HG03103 (cell line): ENCODE results near the gene CNFN.
"Not testable (repeated sequence)": the region's sequence is repeated elsewhere in the genome, so short reads cannot be mapped to it uniquely, and the experiment has no call there.

Experiments
- ATAC-seq: cut with Tn5 transposase; IDR thresholded peaks from one replicate; pipeline ENCODE4 v1.9.1; 2021; ENCODE audit warnings: low read depth; ENCODE audit not compliant: unreplicated experiment

The CNFN gene

DNA sequence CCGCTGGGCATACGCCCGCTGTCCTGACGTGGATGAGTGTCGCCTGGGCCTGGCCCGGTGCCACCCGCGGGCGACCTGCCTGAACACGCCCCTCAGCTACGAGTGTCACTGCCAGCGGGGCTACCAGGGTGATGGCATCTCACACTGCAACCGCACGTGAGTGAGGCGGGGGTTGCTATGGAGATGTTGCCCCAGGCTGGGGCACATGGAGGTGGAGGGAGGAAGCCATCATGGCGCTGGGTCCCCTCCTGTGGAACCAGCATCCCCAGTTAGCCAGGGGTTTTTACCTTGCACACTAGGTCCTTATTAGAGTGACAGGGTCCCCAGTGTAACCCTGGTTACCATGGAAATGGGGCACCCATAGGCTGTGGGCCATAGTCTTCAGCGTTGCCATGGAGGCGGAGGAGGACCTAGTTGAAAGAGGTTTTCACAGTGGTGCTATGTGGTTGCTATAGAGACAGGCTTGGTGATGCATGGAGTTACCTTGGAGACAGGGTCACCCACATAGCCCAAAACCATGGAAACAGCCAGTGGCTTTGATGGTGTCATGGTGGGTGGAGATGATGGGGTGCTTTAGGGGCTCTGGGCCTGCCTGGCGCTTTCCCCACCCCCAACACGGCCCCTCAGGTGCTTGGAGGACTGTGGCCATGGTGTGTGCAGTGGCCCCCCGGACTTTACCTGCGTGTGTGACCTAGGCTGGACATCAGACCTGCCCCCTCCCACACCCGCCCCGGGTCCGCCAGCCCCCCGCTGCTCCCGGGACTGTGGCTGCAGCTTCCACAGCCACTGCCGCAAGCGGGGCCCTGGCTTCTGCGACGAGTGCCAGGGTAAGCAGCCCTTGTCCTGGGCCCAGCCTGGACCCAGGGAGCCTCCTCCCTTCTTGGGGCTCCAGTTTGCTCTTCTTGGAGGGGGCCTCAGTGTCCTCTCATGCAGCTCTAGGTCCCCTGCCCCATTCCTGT lies 37.5 kb downstream of the CNFN start:
- ATAC-seq: no peak

- ATAC-seq: no peak
Observed at GRCh38 chr19:42351079-42351735, 38.9 kb downstream of the CNFN start.

- no peak for ATAC-seq
Observed at GRCh38 chr19:42350417-42350816, 39.7 kb downstream of the CNFN start.

DNA sequence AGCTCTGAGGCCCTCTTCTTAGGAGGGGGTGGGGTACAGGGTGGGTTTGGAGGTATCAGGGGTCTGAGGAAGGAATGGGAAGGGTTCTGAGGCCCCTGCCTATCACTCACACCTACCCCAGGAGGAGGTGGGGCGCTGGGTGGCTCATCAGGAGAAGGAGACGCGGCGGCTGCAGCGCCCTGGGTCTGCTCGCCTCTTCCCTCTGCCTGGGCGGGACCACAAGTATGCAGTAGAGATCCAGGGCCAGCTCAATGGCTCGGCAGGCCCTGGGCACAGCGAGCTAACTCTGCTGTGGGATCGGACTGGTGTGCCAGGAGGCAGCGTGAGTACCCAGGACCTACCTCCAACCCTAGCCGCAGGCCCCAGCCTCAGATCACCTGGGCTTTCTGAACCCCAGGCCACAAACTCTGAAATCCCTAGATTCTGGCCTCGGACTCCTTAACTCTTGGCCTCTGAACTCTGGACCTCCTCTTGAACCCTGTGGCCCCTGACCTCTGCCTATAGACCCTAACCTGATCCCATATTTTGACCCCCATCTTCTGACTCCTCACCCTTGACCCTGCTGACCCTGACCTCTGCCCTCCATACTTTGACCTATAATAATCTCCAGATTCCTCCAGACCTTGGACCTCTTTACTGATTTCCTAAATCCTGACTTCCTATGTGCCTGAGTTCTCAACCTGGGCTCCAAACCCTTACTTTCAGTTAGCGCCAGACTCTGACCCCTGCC lies 40.6 kb downstream of the CNFN start:
- ATAC-seq: no peak

DNA sequence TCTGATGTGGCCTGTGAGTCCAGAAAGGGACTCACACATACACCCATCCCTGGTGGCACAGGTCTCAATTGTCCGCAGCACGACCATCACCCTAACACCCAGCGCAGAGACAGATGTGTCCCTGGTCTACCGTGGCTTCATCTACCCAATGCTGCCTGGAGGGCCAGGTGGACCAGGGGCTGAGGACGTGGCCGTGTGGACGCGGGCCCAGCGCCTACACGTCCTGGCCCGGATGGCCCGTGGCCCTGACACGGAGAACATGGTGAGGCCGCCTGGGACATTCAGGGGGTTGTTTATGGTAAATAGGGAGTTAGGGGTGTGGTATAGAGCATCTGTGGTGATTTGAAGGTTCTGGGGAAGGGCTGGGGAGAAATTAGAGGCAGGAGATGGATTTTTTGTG lies 41.9 kb downstream of the CNFN start:
- no peak for ATAC-seq

DNA sequence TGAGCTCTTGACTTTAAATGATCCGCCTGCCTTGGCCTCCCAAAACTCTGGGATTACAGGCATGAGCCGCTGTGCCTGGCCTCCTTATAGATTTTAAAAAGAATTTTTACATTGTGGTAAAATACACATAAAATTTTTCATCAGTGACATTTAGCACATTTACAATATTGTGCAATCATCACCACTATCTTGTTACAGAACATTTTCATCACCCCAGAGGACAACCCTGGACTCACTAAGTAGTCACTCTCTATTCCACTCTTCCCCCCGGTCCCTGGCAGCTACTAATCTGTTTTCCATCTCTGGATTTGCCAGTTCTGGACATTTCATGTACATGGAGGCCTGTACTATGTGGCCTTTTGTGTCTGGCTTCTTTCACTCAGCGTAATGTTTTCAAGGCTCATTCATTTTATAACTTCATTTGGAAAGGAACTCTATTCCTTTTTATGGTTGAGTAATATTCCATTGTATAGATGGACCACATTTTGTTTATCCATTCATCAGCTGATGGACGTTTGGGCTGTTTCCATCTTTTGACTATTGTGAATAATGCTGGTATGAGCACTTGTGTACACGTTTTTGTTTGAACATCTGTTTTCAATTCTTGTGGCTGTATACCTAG lies 44.8 kb downstream of the CNFN start:
- no peak for ATAC-seq

GRCh38 chr19:42344336-42344893 lies 45.7 kb downstream of the CNFN start:
- no peak for ATAC-seq

DNA sequence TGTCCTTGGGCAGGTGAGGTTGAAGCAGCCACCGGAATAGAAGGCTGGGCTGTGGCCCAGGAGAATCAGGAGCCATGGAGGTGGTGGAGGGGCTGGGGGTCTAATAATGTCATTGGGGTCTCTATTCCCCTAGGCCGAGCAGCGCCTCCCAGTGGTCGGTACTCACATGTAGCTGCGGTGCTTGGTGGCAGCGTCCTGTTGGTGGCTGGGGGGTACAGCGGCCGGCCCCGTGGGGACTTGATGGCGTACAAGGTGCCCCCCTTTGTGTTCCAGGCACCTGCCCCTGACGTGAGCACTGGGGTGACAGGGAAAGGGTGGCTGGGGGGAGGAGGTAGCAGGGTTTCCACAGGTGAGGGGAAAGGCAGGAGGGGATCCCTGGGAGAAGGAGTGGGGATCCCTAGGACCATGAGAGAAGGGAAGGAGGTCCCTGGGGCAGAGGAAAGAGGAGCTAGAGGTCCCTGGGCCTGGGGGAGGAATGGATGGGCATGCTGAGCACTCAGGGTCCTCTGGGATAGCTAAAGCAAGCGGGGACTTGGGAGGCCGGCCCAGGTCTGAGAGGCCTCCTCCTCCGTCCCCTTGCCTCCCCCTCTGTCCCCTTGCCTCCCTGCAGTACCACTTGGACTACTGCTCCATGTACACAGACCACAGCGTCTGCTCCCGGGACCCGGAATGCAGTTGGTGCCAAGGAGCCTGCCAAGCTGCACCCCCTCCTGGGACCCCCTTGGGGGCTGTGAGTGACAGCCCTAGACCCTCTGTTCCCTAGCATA lies 46.6 kb downstream of the CNFN start:
- no peak for ATAC-seq

DNA sequence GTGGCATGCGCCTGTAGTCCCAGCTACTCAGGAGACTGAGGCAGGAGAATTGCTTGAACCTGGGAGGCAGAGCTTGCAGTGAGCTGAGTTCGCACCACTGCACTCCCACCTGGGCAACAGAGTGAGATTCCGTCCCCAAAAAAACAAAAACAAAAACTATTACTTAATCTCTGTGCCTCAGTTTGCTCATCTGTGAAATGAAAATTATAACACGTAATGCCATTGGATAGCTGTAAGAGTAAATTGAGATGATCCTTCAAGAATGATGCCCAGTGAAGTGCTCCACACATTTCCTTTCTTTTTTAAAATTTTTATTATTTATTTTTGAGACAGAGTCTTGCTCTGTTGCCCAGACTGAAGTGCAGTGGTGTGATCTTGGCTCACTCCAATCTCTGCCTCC lies 50.2 kb downstream of the CNFN start:
- not testable (repeated sequence) for ATAC-seq

DNA sequence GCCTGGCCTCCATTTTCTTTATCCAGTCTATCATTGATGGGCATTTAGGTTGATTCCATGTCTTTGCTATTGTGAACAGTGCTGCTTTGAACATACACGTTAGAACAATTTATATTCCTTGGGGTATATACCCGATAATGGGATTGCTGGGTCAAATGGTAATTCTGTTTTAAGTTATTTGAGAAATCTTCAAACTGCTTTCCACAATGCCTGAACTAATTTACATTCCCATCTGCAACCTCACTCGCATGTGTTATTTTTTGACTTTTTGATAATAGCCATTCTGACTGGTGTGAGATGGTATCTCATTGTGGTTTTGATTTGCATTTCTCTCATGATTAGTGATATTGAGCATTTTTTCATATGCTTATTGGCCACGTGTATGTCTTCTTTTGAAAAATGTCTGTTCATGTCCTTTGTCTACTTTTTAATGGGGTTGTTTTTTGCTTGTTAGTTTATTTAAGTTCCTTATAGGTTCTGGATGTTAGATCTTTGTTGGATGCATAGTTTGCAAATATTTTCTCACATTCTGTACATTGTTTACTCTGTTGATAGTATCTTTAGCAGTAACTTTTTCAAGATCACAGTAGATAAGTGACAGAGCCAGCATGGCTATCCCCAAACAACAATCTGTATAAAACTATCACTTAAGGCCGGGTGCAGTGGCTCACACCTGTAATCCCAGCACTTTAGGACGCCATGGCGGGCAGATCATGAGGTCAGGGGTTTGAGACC lies 50.8 kb downstream of the CNFN start:
- not testable (repeated sequence) for ATAC-seq
